ENCODE results near the gene OR1M1.
"Not testable (repeated sequence)": the region's sequence is repeated elsewhere in the genome, so short reads cannot be mapped to it uniquely, and the experiment has no call there.

Gene OR1M1

GRCh38 chr19:9086761-9087160, at the start of gene OR1M1:
Gene OR1M1, plus strand, starts transcription at chr19:9087061. Its CDS starts 6,184 bp downstream, at chr19:9093245.
- H3K27ac Mint-ChIP-seq = no peak within 1 kb of the TSS
- DNase-seq = no peak
- no peak for ATAC-seq (replicated peaks)
- no peaks in the 10 kb centered on the region for H3K4me1 Mint-ChIP-seq
- H3K27me3 Mint-ChIP-seq = peaks cover 23 to 26% of the 10 kb centered on the region in 2 donors
- no peaks in the 10 kb centered on the region for H3K36me3 Mint-ChIP-seq
- no peak within 1 kb of the TSS for H3K4me3 Mint-ChIP-seq
- no peaks in the 10 kb centered on the region for H3K9me3 Mint-ChIP-seq

DNA sequence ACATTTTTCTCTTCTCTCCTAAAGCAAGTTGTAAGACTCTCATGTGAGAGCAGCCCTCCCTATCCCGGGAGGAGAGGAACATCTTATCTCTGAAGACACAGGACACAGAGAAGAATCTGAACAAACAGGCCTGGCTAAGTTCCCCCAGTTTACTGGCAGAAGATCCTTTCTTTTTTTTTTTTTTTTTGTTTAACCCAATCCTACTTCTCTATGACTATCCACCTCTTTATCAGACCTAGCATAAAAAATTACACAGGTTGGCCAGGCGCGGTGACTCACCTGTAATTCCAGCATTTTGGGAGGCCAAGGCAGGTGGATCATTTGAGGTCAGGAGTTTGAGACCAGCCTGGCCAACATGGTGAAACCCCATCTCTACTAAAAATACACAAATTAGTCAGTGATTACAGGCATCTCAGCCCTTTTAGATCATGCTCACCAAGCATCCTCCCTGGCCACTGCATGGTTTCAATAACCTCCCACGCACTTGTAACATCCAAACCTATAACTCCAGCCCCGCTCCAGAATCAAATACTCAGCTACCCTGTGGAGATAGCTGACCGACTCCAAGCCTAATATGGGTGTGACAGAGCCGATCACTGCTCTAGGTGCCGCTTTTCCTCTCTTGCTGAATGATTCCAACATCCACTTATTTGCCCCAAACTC, 49.3 kb upstream of the OR1M1 start:
- Mint-ChIP-seq H3K27me3 (peaks cover 0 to 6% of the 10 kb centered on the region in 2 donors), H3K4me3 (no peak overlapping the region), H3K9me3 (no peaks in the 10 kb centered on the region), H3K4me1 (no peaks in the 10 kb centered on the region), H3K27ac (no peak overlapping the region), H3K36me3 (no peaks in the 10 kb centered on the region)
- no peak for ATAC-seq (replicated peaks)
- no peak for DNase-seq

- Mint-ChIP-seq H3K4me3 (no peak overlapping the region), H3K4me1 (no peaks in the 10 kb centered on the region), H3K36me3 (no peaks in the 10 kb centered on the region), H3K27ac (no peak overlapping the region), H3K9me3 (peaks cover 0 to 4% of the 10 kb centered on the region in 2 donors), H3K27me3 (peaks cover 5 to 11% of the 10 kb centered on the region in 2 donors)
- no peak for ATAC-seq (replicated peaks)
- DNase-seq = no peak
Measured at GRCh38 chr19:9039728-9040127, 47.1 kb upstream of the OR1M1 start.

- DNase-seq = no peak
Measured at GRCh38 chr19:9040131-9040530, 46.7 kb upstream of the OR1M1 start.

DNA sequence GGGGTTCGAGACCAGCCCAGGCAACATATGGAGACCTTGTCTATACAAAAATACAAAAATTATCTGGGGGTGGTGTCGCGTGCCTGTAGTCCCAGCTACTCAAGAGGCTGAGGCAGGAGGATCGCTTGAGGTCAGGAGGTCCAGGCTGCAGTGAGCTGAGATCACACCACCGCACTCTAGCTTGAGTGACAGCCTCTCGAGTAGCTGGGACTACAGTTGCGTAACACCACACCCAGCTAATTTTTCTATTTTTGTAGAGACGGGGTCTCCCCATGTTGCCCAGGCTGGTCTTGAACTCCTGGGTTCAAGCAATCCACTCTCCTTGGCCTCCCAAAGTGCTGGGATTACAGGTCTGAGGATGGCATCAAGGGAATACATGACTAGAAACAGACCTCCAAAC, 45.8 kb upstream of the OR1M1 start:
- no peak for ATAC-seq (replicated peaks)
- Mint-ChIP-seq H3K27ac (no peak overlapping the region), H3K27me3 (peaks cover 5 to 13% of the 10 kb centered on the region in 2 donors), H3K4me3 (no peak overlapping the region), H3K9me3 (peaks cover 0 to 4% of the 10 kb centered on the region in 2 donors), H3K4me1 (no peaks in the 10 kb centered on the region), H3K36me3 (no peaks in the 10 kb centered on the region)
- DNase-seq = no peak

More at GRCh38 chr19:9040131-9040530, 46.7 kb upstream of the OR1M1 start:
- Mint-ChIP-seq H3K4me1 (no peaks in the 10 kb centered on the region), H3K9me3 (peaks cover 0 to 4% of the 10 kb centered on the region in 2 donors), H3K36me3 (no peaks in the 10 kb centered on the region), H3K27me3 (peaks cover 5 to 11% of the 10 kb centered on the region in 2 donors), H3K27ac (no peak overlapping the region), H3K4me3 (no peak overlapping the region)
- ATAC-seq (replicated peaks) = no peak

DNA sequence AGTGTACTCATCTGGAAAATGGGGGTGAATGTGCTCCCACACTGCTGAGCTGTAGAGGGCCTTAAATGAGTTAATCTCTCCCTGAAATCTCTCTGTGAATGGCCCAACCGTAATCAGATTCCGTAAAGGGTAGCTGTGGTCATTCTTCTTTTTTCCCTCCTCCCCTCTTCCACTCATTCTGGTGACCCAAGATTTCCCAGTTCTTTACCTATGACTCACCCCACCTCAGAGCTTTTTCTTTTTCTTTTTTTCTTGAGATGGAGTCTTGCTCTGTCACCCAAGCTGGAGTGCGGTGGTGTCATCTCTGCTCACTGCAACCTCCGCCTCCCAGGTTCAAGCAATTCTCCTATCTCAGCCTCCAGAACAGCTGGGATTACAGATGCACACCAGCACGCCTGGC, 43.3 kb upstream of the OR1M1 start:
- ATAC-seq (replicated peaks) (no peak), DNase-seq (no peak)
- Mint-ChIP-seq H3K36me3 (no peaks in the 10 kb centered on the region), H3K9me3 (peaks cover 0 to 4% of the 10 kb centered on the region in 2 donors), H3K27me3 (peaks cover 12 to 16% of the 10 kb centered on the region in 2 donors), H3K27ac (no peak overlapping the region), H3K4me1 (no peaks in the 10 kb centered on the region), H3K4me3 (no peak overlapping the region)

GRCh38 chr19:9044449-9044848, 42.4 kb upstream of the OR1M1 start:
- no peak for ATAC-seq (replicated peaks)
- H3K4me1 Mint-ChIP-seq = no peaks in the 10 kb centered on the region
- H3K9me3 Mint-ChIP-seq = peaks cover 0 to 4% of the 10 kb centered on the region in 2 donors
- H3K36me3 Mint-ChIP-seq = no peaks in the 10 kb centered on the region
- no peak for DNase-seq
- no peak overlapping the region for H3K4me3 Mint-ChIP-seq
- H3K27ac Mint-ChIP-seq = no peak overlapping the region
- H3K27me3 Mint-ChIP-seq = peaks cover 12 to 16% of the 10 kb centered on the region in 2 donors

GRCh38 chr19:9046694-9047093, 40.2 kb upstream of the OR1M1 start:
- Mint-ChIP-seq H3K4me1 (no peaks in the 10 kb centered on the region), H3K27me3 (peaks cover 12 to 16% of the 10 kb centered on the region in 2 donors), H3K4me3 (no peak overlapping the region), H3K27ac (no peak overlapping the region), H3K36me3 (no peaks in the 10 kb centered on the region), H3K9me3 (peaks cover 0 to 4% of the 10 kb centered on the region in 2 donors)
- DNase-seq (no peak), ATAC-seq (replicated peaks) (no peak)

- Mint-ChIP-seq H3K27me3 (peaks cover 0 to 7% of the 10 kb centered on the region in 2 donors), H3K36me3 (no peaks in the 10 kb centered on the region), H3K27ac (no peak overlapping the region), H3K4me3 (no peak overlapping the region), H3K9me3 (peaks cover 0 to 6% of the 10 kb centered on the region in 2 donors), H3K4me1 (no peaks in the 10 kb centered on the region)
- DNase-seq = no peak
- ATAC-seq (replicated peaks) = no peak
Measured at GRCh38 chr19:9052894-9053293, 34.0 kb upstream of the OR1M1 start.

GRCh38 chr19:9053674-9054073, 33.2 kb upstream of the OR1M1 start:
- not testable (repeated sequence) for H3K36me3 Mint-ChIP-seq; H3K4me1 Mint-ChIP-seq; DNase-seq; H3K27ac Mint-ChIP-seq; H3K9me3 Mint-ChIP-seq; H3K27me3 Mint-ChIP-seq; ATAC-seq (replicated peaks); H3K4me3 Mint-ChIP-seq

GRCh38 chr19:9054207-9054606, 32.7 kb upstream of the OR1M1 start:
- Mint-ChIP-seq H3K9me3 (peaks cover 0 to 7% of the 10 kb centered on the region in 2 donors), H3K27ac (no peak overlapping the region), H3K36me3 (no peaks in the 10 kb centered on the region), H3K4me1 (no peaks in the 10 kb centered on the region), H3K4me3 (no peak overlapping the region), H3K27me3 (peaks cover 0 to 11% of the 10 kb centered on the region in 2 donors)
- DNase-seq (no peak), ATAC-seq (replicated peaks) (no peak)

DNA sequence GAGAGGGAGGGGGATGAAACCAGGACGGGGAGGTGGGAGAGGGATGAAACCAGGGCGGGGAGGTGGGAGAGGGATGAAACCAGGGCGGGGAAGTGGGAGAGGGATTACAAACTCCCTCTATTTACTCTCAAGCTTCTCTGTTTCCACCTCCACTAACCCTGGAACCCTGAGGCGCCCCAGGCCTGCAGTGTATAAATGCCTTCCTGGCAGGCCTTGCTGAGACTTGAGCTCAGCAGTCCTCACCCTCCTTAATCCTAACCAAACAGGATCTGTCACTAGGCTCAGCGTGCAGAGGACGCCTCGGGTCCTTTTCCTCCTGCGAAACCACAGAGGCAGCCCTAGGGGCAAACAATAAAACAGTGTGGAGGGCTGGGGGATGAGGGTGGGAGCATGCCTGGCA, 32.1 kb upstream of the OR1M1 start:
- ATAC-seq (replicated peaks) = no peak
- peaks cover 0 to 7% of the 10 kb centered on the region in 2 donors for H3K9me3 Mint-ChIP-seq
- H3K36me3 Mint-ChIP-seq = no peaks in the 10 kb centered on the region
- H3K4me3 Mint-ChIP-seq = no peak overlapping the region
- peaks cover 0 to 14% of the 10 kb centered on the region in 2 donors for H3K27me3 Mint-ChIP-seq
- DNase-seq = no peak
- no peak overlapping the region for H3K27ac Mint-ChIP-seq
- no peaks in the 10 kb centered on the region for H3K4me1 Mint-ChIP-seq

- not testable (repeated sequence) for H3K4me1 Mint-ChIP-seq; DNase-seq; ATAC-seq (replicated peaks); H3K4me3 Mint-ChIP-seq; H3K36me3 Mint-ChIP-seq; H3K27ac Mint-ChIP-seq; H3K9me3 Mint-ChIP-seq
- H3K27me3 Mint-ChIP-seq = peaks cover 0 to 14% of the 10 kb centered on the region in 2 donors
Measured at GRCh38 chr19:9056131-9056530, 30.7 kb upstream of the OR1M1 start.

- no peak for ATAC-seq (replicated peaks)
- DNase-seq = no peak
- Mint-ChIP-seq H3K36me3 (no peaks in the 10 kb centered on the region), H3K4me1 (no peaks in the 10 kb centered on the region), H3K27me3 (peaks cover 0 to 17% of the 10 kb centered on the region in 2 donors), H3K4me3 (no peak overlapping the region), H3K9me3 (peaks cover 0 to 7% of the 10 kb centered on the region in 2 donors), H3K27ac (no peak overlapping the region)
Measured at GRCh38 chr19:9057505-9058258, 29.2 kb upstream of the OR1M1 start.

Data from stimulated activated naive B cell treated with anti-CD40 and anti-IgM and Interleukin-4, amounts not matched to agents 10 μg/mL and 1 μg/mL and 100 μg/mL, for 72 hours (primary cell).